Activated effector memory CD4-positive, alpha-beta T cell treated with Interleukin-2 at 50 U/mL for 16 hours (primary cell): ENCODE measurements around the gene LRRC47.

ENCODE experiments used
- DNase-seq: peaks from one replicate; pipeline ENCODE4 v3.0.0-alpha.2; 2020

Gene LRRC47

GRCh38 chr1:3746389-3746829 is 49.9 kb downstream of the LRRC47 start:
- DNase-seq, result no peak

GRCh38 chr1:3745590-3746381 is 50.5 kb downstream of the LRRC47 start:
- no peak for DNase-seq

GRCh38 chr1:3745071-3745470 is 51.2 kb downstream of the LRRC47 start:
- no peak for DNase-seq

GRCh38 chr1:3744646-3745045 is 51.7 kb downstream of the LRRC47 start:
- DNase-seq, result no peak

- DNase-seq, result no peak
These were observed 52.5 kb downstream of the LRRC47 start for GRCh38 chr1:3743826-3744225.

- no peak for DNase-seq
These were observed 52.9 kb downstream of the LRRC47 start for GRCh38 chr1:3743421-3743820.

- DNase-seq, result no peak
These were observed 53.6 kb downstream of the LRRC47 start for GRCh38 chr1:3742439-3743298.

GRCh38 chr1:3741566-3742438 is 54.5 kb downstream of the LRRC47 start:
- DNase-seq, result no peak

- DNase-seq, result no peak
These were observed 55.5 kb downstream of the LRRC47 start for GRCh38 chr1:3740752-3741151.

- DNase-seq, result no peak
These were observed 56.3 kb downstream of the LRRC47 start for GRCh38 chr1:3740042-3740441.

GRCh38 chr1:3738943-3739342 is 57.4 kb downstream of the LRRC47 start:
- DNase-seq, result no peak

GRCh38 chr1:3736708-3737107 is 59.6 kb downstream of the LRRC47 start:
- DNase-seq, result no peak

GRCh38 chr1:3736131-3736561 is 60.2 kb downstream of the LRRC47 start:
- no peak for DNase-seq

GRCh38 chr1:3735688-3736087 is 60.6 kb downstream of the LRRC47 start:
- no peak for DNase-seq

GRCh38 chr1:3735027-3735681 is 61.1 kb downstream of the LRRC47 start:
- no peak for DNase-seq

- DNase-seq, result no peak
These were observed 61.7 kb downstream of the LRRC47 start for GRCh38 chr1:3734602-3735001.

GRCh38 chr1:3733883-3734589 is 62.3 kb downstream of the LRRC47 start:
- DNase-seq, result no peak

- DNase-seq, result no peak
These were observed 63.0 kb downstream of the LRRC47 start for GRCh38 chr1:3733094-3733882.

- DNase-seq, result no peak
These were observed 63.7 kb downstream of the LRRC47 start for GRCh38 chr1:3732434-3733093.
